Measurements from ENCODE around the gene TOMM5.

TOMM5 gene

DNA sequence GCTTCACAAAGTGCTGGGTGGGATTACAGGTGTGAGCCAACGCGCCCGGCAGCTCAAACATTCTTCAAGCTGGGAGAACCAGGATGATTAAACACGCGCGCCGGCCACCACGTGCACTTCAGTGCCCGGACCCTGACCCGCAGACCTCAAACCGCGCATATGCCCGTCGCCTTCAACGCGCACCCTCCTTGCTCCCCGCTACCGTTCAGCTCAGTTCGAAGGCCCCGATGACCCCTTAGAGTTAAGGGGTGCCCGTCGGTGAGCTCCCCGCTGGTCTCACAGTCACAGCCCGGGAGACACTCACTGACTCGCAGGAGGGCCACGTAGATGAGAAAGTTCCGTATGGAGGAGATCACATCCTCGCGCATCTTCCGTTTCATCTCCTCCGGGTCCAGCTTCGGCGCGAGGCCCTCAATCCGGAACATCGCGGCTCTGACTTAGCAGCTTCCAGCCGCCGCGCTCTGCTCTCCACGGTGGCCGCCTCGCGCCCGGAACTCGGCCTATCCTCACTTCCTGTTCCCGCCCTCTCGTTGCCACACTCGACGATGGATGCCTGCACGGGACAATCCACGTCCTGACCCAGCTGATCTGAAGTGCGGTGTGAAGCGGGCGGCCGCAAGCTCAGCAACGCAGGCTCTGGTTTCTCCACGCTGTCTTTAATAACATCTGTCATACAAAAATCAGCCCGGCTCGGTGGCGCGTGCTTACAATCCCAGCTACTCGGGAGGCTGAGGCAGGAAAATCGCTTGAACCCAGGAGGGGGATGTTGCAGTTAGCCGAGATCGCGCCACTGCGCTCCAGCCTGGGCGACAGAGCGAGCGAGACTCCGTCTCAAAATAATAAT lies at the start of gene TOMM5:
Gene TOMM5, minus strand, starts transcription at position 490 of the 844 bp plus-strand sequence. Its CDS starts 65 bp downstream, at position 425.
- peak; percentile 89 for DNase-seq

DNA sequence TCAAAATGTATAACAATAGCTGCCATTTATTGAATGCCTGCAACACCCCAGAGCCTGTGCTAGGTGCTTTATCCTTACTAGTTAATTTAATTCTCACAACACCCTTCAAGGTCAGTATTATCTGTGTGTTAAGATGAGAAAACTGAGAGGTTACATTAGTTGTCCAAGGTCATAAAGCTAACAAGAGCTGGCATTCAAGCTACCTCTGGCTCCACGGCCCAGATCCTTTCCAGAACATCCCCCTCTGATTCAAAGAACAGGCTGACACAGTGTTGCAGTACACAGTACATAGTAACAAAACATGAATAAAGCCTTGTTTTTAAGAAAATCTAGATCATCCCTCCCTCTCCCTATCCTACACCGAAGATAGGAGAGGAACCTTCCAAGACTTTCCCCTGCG lies 48.9 kb upstream of the TOMM5 start:
- DNase-seq, result no peak

DNA sequence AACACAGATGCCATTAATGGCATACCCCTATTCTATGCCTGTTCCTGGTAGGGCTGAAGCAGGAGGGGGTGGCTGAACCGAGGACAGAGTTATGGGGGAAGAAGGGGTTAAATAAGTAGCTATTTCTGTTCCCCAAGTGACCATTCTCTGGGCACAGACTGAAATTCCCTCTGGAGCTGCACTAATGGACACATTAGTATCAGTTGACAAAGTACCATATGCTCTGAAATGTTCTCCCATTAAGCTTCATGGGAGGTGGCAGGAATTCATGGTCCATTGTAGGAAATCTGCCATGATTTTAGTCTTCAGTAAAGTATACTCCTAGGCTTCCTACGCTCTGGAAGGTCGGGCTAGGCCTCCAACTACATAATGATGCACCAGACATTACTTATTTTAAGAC lies 47.8 kb upstream of the TOMM5 start:
- DNase-seq, result no peak

DNA sequence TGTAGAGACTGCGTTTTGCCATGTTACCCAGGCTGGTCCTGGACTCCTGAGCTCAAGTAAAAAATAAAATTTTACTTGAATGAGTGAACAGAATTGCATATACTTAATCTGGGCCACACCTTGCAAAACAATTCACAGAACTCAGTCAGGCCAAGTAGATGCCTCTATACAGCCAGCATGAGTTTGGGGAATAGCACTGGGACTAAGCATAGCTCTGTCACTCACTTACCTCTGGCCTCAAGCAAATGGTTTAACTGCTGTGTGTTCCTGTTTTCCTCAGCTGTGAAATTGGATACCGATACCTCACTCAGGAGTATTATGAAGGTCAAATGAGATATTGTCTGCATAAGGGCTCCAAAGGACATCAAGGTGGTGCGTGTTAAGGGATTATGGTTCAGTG lies 47.4 kb upstream of the TOMM5 start:
- DNase-seq, result no peak

DNA sequence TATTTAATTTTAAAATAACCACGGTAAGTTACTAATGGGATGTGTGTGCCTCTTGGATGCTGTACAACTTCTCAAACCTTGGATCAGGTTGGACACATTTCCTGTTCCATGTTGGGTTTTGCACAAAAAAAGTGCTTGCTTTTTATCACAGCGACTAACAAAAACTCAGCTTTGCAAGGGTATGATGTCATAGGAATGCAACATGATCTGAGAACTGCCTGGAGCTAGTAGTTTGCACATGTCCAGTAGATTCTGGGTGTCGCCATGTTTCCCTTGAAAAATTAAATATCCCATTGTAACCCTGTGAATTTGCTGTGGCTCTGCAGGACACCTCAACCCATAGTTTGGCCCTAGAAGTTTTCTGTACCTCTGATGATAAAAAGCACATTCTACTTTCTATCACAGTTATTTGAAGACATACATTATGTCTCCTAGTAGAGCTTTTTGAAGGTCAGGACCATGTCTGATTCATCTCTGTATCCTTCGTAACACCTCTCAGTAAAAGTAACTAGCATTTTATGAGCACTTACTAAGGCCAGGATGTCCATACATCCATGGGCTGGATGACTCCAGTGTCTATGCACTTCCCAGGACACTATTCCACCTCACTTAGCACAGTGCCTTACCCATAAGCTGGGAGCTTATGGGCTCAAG lies 46.8 kb upstream of the TOMM5 start:
- no peak for DNase-seq

DNA sequence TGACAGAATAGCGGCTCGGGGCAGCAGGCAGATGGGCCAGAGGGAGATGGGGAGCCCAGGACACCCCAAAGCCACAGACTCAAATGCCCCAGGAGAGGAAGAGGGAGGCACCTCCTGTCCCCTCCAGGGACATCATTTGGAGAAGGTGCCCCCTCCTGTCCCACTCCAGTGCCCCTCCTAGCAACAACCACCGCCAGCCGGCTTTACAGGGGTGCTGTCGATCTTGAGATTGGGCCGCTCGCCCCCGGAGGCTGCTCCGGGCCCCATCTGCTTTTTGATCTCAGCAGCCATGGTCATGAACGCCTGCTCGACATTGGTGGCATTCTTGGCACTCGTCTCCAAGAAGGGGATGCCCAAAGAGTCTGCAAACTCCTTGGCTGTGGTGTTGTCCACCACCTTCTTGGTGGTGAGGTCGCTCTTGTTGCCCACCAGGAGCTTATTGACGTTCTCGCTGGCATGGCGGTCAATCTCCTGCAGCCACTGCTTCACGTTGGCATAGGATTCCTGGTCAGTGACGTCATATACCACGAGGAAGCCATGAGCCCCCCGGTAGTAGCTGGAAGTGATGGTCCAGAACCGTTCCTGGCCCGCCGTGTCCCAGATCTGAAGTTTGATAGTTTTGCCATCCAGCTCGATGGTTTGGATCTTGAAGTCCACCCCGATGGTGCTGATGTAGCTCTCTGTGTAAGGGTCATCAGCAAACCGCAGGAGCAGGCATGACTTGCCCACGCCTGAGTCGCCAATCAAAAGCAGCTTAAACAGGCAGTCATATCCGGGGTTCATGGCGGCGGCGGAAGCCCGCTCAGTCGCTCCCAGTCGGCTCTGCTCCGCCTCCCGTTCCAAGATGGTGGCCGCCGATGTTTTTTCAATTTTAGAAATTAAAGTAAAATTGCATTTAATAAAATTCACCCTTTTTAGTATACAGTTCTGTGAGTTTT lies 44.4 kb upstream of the TOMM5 start:
- no peak for DNase-seq

DNA sequence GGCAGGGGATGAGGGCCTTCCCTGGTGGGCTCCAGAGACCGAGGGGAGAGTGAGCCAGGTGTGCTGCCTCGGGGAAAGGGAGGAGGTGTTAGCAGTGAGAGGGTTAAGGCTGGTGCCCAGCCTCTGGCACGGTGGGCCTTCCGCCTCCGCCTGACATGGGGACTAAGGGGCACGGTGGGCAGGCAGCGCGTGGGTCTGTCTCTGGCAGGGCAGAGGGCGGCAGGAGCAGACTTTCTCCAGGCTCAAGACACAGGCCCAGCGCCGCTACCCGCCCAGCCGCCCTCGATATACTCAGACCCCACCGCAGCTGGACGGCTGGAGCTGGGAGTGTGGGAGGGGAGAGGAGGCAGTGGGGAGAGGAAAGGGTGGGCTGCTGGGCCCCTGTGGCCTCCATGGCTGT lies 43.4 kb upstream of the TOMM5 start:
- DNase-seq, result no peak

DNA sequence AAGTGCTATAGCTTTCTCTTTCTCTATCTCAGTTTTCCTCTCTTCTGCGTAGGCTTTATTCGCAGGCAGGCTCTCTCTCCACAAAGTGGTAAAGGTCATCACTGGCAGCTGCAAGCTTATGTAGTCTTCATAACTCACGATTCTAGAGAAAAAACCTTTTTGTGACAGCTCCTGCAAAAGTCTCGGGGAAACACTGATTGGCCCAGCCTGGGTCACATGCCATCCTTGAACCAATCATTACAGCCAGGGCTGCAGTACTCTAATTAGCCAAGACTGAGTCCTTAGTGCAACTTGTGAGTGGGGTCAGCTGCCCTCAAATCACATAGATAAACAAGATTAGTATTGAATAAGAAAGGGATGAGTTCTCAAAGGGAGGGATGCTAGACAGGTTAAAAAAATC lies 40.1 kb upstream of the TOMM5 start:
- no peak for DNase-seq

DNA sequence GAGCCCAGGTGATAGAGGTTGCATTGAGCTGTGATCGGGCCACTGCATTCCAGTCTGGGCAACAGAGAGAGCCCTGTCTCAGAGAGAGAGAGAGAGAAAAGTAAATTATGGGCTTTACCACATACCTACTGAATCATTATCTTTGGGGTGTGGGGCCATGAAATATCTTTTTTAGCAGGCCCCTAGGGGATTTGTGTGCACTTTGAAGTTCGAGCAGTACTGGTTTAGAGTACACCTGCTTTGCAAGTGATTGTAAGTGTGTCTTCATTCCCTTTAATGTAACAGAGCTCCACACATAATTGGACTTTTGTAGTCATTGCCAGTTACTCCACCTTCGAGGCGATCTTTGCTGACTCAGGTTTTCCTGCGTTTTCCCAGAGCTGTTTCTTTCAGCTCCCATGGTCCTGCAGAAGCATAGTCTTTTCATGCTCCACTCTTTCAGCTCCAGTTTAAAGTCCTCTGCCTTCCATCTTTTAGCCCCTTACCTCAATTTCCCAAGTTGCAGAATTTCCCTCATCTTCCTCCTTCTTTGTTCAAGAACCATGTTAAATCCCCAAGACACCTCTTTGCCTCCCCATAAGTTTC lies 34.4 kb upstream of the TOMM5 start:
- no peak for DNase-seq

DNA sequence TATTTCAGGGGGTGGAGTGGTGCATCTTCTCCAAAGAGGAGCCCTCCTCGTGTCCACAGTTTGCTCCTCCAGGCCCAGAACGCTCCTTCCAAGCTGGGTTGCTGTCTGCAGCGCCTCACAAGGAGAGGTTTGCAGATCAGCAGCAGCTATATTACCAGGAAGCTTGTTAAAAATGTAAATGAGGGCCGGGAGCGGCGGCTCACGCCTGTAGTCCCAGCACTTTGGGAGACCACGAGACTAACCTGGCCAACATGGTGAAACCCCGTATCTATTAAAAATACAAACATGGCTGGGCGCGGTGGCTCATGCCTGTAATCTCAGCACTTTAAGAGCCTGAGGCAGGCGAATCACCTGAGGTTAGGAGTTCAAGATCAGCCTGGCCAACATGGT lies 33.4 kb upstream of the TOMM5 start:
- DNase-seq, result no peak

DNA sequence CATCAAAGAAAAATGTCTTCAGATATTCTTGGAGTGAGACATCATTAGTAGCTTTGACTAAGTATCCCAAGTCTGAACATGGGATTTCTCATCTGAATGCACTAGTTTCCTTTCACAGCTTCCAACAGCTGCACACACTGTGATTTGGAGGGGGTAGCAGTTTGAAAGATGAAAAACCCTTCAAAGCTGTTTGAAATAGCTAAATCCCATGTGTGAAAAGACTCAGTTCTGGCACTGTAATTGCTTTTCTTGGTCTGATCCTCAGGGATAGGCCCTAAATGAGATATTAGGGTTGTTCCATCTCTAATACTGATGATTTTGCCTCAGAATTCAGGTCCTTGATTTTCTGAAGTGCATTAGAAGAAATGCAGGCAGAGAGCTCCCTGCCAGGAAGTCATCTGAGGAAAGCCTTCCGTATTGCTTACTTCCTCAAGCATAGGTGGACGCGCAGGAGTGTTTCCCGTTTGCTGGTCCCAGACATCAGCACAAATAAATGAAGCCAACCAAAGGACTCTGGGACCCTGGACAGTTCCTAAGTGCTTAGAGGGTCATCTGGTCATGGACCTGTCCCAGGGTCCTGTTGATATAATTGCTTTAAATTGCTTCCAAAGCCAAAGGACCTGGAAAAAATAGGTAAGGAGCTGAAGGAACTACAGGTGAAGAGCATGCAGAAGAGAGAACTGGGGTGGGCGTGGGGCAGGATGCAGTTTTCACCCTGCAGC lies 32.8 kb upstream of the TOMM5 start:
- DNase-seq, result no peak

DNA sequence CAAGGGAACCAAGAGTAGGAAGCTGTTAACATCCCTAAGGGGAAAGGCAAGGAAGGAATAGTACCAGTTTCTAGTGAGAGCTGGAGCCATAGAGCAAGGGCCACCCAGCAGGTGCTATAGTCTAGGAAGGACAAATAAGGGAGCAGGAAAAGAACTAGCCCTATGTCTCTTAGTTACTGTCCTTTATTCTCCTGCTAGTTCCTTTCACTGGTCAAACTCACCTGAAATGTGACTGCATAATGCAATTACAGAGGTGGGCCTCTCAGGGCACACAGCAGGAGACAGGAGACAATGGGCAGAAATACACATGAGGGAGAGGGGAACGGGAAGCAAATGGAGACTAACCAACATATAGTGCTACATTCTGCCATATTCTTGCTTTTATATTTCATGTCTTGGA lies 31.7 kb upstream of the TOMM5 start:
- no peak for DNase-seq

DNA sequence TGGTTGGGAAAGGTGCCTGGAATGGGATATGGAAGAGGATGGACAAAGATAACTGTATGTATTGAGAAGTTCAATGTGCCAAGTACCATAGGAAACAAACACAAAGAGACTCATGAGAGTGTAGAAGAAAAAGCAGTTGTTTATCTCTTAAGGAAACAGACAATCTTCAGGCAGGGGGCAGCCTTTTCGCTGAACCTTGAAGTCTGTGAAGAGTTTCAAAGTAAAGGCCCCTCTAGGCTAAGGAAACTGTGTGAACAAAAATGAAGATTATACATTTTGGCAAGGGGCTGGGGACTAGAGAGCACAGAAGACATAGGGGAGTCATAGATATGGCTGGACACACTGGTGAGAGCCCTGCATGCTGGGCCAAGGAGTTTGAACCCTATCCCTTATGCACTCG lies 30.9 kb upstream of the TOMM5 start:
- DNase-seq, result no peak

DNA sequence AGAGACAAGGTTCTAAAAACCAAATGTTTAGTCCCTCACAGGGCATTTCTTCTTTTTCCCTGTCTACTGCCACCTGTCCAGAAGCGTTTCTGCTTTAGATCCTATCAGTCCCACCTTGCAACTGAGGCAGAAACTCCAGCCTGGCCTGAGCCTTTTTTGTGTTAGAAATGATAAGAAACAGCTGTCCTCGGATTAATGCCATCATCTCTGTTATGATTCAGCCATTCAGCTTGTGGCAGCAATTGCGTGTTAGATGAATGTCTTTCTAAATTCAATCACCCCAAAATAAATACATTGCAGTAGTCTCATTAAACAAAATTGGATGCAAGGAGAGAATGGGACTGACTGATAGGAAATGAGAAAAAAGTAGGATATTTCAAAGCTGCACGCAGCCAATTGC lies 30.1 kb upstream of the TOMM5 start:
- DNase-seq, result no peak

DNA sequence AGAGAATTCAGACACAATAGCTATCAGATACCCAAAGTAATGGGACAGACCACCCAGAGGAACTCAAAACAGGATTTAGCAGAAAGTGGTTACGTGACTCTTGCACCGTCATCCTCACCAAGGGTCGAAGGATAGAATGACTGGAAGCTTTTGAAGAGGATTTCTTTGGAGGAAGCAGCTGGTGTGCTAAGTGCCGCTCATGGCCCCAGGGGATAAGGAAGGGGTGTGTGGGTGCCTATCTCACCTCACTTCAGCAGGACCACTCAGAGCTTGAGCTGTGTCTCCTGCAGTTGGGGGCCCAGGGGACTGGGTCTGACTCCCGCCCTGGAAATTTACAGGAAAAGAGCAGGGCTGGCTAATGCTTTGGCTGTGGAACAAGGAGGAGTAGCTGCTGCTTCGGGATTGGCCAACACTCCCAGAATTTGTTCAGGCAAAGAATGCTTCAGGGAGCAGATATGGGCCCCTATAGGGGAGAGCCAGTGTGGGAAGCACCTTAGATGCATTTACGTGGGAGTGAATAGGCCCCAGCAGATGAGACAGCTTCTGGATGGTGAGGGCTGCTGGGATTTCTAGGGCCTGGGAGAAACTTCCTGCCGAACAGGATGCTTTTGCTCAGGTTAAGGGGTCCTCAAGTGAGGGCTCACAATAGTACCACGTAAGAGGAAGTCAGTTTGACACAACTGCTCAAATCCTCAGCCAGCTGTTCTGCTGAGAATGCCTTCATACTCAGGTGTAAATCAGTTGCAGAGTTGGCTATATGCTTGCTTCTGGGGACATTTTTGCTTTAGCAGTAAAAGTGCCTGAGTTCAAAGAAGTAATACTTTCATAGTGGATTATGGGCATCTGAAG lies 29.1 kb upstream of the TOMM5 start:
- no peak for DNase-seq

DNA sequence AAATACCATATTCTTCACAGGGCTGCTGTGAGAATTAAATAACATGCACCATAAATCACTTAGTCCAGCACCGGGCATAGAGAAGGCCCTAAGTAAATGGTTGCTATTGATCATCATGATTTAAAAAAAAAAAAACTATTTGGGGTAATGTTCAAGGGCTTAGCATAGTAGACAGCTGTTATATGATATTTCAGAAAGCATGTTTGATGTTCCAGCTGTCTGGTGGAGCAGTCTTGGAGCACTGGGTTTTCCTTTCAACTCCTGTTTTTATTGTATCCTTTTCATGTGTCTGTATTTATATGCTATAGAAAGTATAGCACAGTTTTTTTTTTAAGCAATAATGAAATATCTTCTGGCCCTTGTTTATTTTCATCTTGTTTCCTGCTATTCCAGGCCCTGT lies 28.0 kb upstream of the TOMM5 start:
- DNase-seq, result no peak

DNA sequence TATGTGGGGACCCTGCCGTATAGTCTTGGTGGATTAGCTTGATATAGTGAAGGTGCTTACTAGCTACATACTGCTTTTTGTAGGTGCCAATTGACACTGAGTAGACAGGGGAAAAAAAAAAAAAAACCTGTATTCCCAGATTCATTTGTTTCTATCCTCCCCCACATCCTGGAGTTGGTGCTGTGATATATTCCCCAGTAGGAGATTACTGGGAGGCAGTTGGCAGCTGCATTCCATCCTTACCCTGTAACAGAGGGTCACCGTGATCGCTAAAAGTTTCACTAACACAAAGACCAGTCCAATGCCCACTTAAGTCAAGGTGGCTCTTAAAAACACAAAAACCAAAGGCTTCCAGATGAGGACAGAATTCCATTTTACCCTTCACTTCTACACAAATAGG lies 27.4 kb upstream of the TOMM5 start:
- no peak for DNase-seq

DNA sequence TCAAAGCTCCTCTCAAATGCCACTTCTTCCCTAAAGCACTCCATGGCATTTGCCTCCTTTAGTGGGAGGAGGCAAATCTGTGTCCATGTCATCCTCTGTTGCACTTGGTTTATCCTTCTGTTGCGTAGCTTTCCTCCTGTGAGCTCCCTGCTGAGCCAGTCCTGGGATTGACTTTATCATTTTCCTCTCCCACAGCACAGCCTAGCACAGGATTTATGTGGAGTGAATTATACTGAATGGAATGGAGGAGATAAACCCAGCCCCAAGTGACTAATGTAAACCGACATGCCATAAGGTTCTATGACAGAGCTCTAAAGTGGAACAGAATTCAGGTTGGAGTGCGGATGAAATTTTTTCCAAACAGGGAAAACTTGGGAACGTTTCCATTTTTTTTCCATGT lies 26.4 kb upstream of the TOMM5 start:
- DNase-seq, result no peak

DNA sequence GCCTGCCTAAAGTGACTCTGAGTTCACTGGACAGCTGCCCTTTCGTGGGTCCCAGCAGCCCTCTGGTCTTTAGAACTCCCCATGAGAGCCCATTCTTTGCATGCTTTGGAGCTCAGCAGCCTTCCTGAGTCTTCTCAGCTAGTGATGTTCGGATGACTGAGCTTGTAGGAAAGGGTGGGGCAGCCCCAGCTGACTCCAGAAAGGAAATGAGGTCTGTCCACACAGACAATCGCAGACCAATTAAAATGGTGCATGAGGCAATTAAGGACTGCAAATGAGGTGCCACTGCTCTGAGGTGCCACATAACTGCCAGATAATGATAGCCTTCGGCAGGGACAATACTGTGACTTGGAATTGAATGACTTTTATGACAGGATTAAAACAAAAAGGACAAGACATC lies 25.4 kb upstream of the TOMM5 start:
- DNase-seq, result no peak

DNA sequence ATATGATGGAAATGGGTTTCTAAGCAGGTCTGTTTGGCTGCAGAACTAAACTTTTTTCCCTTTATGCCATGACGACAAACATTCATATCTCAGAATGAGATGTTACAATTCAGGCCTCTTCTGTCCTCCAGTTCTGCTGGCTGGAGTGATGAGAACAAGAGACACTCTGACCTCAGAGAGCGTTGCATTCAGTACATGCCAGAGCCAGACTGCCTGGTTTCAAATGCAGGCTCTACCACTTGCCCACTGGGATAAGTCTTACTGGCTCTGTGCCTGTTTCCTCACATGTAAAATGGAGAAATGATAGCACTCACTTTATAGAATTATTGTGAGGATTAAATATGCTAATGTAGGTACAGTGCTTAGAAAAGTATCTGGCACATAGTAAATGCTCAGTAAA lies 24.8 kb upstream of the TOMM5 start:
- no peak for DNase-seq

DNA sequence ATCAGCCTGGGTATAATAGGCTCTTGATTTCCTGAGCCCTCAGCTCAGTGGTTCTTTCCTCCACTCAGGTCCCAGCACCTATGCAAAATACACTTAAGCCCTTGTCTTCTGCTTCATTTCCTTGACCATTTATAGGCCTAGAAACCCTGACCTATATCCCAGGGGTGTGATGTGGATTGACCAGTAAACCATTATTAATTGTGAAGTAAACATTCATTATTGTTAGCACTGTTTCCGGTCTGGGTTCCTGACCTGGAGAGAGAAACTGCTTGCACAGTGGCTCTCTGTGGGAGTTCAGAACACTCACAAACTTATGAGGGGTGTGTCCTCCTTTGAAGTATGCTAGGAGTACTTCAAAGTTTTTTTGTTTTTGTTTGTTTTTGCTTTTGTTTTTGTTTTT lies 19.6 kb upstream of the TOMM5 start:
- DNase-seq, result no peak

DNA sequence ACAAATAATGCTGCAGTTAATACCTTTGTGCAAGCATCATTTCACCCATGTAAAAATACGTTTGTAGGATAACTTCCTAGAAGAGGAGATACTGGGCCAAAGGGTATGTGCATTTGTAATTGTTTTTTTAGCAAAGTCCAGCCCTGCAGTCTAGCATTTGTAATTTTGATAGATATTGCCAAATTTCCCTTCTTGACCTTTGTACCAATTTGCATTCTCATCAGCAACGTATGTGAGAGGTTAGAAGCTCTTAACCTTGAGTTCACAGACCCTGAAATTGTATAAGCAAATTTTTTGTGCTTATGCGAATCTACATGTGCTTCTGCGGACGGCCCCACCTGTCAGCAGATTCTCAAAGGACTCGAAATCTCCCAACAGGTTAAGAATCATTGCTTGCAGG lies 18.6 kb upstream of the TOMM5 start:
- no peak for DNase-seq
